Osteocyte (in vitro differentiated cells): Measurements from ENCODE around the gene CD70. TPM values are rescaled to one million over a fixed set of nuclear protein-coding genes. Genes with fewer than 3 reads are reported as not detected.
A peak's percentile ranks its signal among the peaks of the same experiment; 100 is the strongest.
"Not testable (repeated sequence)": the region's sequence is repeated elsewhere in the genome, so short reads cannot be mapped to it uniquely, and the experiment has no call there.

ENCODE experiments used
- DNase-seq: peaks from one replicate; pipeline ENCODE4 v3.0.0; 2021; ENCODE audit warnings: mixed read lengths; ENCODE audit not compliant: unreplicated experiment; ENCODE audit errors: extremely low spot score
- H3K27ac Mint-ChIP-seq: one replicate; pipeline ENCODE4 v1.8.0; 2021; ENCODE audit warnings: mild to moderate bottlenecking, mixed read lengths; ENCODE audit not compliant: unreplicated experiment
- H3K27me3 Mint-ChIP-seq: one replicate; pipeline ENCODE4 v1.8.0; 2021; ENCODE audit warnings: mixed read lengths; ENCODE audit not compliant: unreplicated experiment
- H3K36me3 Mint-ChIP-seq: one replicate; pipeline ENCODE4 v1.8.0; 2021; ENCODE audit warnings: mixed read lengths; ENCODE audit not compliant: unreplicated experiment
- H3K4me1 Mint-ChIP-seq: one replicate; pipeline ENCODE4 v1.8.0; 2021; ENCODE audit warnings: mixed read lengths; ENCODE audit not compliant: unreplicated experiment
- H3K4me3 Mint-ChIP-seq: one replicate; pipeline ENCODE4 v1.8.0; 2021; ENCODE audit warnings: mild to moderate bottlenecking, moderate library complexity, mixed read lengths; ENCODE audit not compliant: unreplicated experiment
- H3K9me3 Mint-ChIP-seq: one replicate; pipeline ENCODE4 v1.8.0; 2021; ENCODE audit warnings: mixed read lengths; ENCODE audit not compliant: unreplicated experiment
- total RNA-seq: library from RNA; stranded (reverse); gene quantifications from 2 replicates; pipeline ENCODE4 v1.2.1, GENCODE V29; 2021
- TF ChIP-seq, protein P1 (sequence below): fragments of 200-600 bp; sonication (generic); IDR thresholded peaks from 2 replicates; pipeline ENCODE4 v1.5.0; 2021; ENCODE audit warnings: antibody characterized with exemption, mild to moderate bottlenecking, moderate library complexity

CD70 gene
- total RNA-seq, 1 donor from 2014 or later: 0.54 TPM

DNA sequence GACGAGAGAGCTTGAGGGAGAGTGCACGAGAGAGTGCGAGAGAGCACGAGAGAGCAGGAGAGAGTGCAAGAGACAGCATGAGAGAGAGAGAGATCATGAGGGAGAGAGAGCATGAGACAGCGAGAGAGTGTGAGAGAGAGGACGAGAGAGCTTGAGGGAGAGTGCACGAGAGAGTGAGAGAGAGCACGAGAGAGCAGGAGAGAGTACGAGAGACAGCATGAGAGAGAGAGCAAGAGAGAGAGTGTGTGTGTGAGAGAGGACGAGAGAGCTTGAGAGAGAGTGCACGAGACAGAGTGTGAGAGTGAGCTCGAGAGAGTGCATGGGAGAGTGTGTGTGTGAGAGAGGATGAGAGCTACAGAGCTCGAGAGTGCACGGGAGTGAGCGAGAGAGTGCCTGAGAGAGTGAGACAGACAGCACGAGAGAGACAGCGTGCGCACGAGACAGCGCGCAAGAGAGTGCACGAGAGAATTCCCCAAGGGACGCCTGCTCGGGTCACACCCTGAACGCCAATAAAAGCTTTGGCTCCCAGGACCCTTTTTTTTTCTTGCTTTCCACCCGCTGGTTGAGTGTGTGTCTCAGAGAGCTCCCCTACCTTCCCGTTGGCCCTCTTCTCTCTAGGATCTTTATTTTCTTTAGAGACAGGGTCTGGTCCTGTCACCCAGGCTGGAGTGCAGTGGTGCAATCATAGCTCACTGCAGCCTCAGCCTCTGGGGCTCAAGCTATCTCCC lies 3.7 kb downstream of the CD70 start:
- H3K4me1 Mint-ChIP-seq: peaks cover 34% of the 10 kb centered on the region
- DNase-seq: no peak
- TF ChIP-seq, protein P1, sequence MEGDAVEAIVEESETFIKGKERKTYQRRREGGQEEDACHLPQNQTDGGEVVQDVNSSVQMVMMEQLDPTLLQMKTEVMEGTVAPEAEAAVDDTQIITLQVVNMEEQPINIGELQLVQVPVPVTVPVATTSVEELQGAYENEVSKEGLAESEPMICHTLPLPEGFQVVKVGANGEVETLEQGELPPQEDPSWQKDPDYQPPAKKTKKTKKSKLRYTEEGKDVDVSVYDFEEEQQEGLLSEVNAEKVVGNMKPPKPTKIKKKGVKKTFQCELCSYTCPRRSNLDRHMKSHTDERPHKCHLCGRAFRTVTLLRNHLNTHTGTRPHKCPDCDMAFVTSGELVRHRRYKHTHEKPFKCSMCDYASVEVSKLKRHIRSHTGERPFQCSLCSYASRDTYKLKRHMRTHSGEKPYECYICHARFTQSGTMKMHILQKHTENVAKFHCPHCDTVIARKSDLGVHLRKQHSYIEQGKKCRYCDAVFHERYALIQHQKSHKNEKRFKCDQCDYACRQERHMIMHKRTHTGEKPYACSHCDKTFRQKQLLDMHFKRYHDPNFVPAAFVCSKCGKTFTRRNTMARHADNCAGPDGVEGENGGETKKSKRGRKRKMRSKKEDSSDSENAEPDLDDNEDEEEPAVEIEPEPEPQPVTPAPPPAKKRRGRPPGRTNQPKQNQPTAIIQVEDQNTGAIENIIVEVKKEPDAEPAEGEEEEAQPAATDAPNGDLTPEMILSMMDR: no peak
- no peaks in the 10 kb centered on the region for H3K9me3 Mint-ChIP-seq
- H3K4me3 Mint-ChIP-seq: peak overlapping the region; percentile 58
- no peaks in the 10 kb centered on the region for H3K36me3 Mint-ChIP-seq
- no peak overlapping the region for H3K27ac Mint-ChIP-seq
- H3K27me3 Mint-ChIP-seq: peaks cover 52% of the 10 kb centered on the region

DNA sequence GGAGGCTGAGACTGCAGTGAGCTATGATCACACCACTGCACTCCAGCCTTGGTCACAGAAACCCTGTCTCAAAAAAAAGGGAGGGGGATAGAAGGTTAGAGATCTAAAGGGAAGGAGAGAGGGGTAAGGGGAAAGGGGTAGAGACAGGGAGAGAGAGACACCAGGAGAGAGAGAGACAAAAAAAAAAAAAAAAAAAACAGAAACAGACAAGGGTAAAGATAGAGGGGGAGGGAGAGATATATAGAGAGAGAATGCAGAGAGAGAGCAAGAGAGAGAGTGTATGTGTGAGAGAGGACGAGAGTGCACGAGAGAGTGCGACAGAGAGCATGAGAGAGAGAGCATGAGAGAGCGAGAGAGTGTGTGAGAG lies 4.2 kb downstream of the CD70 start:
- Mint-ChIP-seq H3K27ac (no peak overlapping the region), H3K9me3 (no peaks in the 10 kb centered on the region), H3K4me3 (peak overlapping the region; percentile 58), H3K36me3 (no peaks in the 10 kb centered on the region), H3K4me1 (peaks cover 34% of the 10 kb centered on the region), H3K27me3 (peaks cover 52% of the 10 kb centered on the region)
- TF ChIP-seq, protein P1: no peak
- DNase-seq: no peak

DNA sequence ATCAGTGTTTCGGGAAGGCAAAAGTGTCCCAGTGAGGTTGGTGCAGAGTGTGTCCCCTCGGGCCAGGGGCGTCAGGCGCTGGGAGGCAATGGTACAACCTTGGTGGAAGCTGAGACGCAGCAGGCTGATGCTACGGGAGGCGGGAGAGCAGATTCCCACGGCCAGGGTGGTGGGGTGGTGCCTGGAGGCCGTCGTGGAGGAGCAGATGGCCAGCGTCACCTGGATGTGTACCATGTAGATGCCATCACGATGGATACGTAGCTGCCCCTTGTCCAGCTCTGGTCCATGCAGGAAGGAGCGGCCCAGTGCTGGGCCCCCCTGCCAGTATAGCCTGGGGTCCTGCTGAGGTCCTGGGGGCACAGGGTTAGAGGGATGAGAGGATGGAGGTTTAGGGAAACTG lies 4.9 kb downstream of the CD70 start:
- Mint-ChIP-seq H3K4me3 (no peak overlapping the region), H3K36me3 (no peaks in the 10 kb centered on the region), H3K27ac (no peak overlapping the region), H3K27me3 (peaks cover 48% of the 10 kb centered on the region), H3K4me1 (peaks cover 32% of the 10 kb centered on the region), H3K9me3 (no peaks in the 10 kb centered on the region)
- TF ChIP-seq, protein P1: no peak
- no peak for DNase-seq

DNA sequence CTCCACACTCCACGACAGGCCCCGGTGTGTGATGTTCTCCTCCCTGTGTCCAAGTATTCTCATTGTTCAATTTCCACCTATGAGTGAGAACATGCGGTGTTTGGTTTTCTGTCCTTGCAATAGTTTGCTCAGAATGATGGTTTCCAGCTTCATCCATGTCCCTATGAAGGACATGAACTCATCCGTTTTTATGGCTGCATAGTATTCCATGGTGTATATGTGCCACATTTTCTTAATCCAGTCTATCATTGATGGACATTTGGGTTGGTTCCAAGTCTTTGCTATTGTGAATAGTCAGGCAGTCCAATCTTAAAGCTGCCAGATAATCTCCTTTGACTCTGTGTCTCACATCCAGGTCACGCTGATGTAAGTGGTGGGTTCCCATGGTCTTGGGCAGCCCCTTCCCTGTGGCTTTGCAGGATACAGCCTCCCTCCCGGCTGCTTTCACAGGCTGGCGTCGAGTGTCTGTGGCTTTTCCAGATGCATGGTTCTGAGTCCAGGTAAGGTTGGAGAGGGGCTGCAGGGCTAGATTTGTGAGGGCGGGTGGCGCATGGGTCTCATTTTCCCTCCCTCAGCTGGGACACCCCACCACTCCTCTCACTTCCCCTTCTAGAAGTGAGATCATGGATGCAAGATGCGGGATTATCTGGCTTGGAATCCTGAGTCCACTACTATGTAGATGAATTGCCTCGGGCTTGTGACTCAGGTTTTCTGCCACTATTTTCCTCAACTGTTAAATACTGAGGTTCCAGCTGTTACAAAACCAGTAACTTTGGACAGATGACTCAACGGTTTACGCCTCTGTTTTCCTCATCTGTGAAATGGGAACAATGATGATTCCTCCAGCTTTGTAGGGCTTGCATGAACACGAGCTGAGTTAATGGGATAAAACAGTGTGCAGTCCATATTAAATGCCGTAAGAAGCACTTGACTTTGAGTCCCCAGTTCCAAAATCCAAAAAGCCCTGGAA lies 8.2 kb downstream of the CD70 start:
- H3K36me3 Mint-ChIP-seq, H3K4me1 Mint-ChIP-seq, DNase-seq, H3K9me3 Mint-ChIP-seq, H3K27ac Mint-ChIP-seq, H3K4me3 Mint-ChIP-seq: not testable (repeated sequence)
- H3K27me3 Mint-ChIP-seq: peaks cover 17% of the 10 kb centered on the region

DNA sequence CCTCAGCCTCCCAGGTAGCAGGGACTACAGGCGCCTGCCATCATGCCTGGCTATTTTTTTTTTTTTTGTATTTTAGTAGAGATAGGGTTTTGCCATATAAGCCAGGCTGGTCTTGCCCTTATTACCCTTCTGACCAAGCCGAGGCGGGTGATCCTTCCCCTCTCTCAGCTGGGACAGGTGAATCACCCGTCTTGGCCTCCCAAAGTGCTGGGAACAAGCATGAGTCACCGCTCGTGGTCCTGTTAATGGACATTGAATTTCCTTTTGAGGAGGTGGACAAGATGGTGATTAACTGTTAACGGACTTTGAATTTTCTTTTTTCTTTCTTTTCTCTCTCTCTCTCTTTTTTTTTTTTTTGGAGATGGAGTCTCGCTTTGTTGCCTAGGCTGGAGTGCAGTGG lies 10.6 kb downstream of the CD70 start:
- no peaks in the 10 kb centered on the region for H3K36me3 Mint-ChIP-seq
- no peaks in the 10 kb centered on the region for H3K4me1 Mint-ChIP-seq
- H3K27ac Mint-ChIP-seq: no peak overlapping the region
- no peaks in the 10 kb centered on the region for H3K9me3 Mint-ChIP-seq
- H3K4me3 Mint-ChIP-seq: no peak overlapping the region
- no peaks in the 10 kb centered on the region for H3K27me3 Mint-ChIP-seq
- TF ChIP-seq, protein P1: no peak
- no peak for DNase-seq
